ENCODE results near the gene OTOP1.
"Not testable (repeated sequence)": the region's sequence is repeated elsewhere in the genome, so short reads cannot be mapped to it uniquely, and the experiment has no call there.

Gene OTOP1, protein sequence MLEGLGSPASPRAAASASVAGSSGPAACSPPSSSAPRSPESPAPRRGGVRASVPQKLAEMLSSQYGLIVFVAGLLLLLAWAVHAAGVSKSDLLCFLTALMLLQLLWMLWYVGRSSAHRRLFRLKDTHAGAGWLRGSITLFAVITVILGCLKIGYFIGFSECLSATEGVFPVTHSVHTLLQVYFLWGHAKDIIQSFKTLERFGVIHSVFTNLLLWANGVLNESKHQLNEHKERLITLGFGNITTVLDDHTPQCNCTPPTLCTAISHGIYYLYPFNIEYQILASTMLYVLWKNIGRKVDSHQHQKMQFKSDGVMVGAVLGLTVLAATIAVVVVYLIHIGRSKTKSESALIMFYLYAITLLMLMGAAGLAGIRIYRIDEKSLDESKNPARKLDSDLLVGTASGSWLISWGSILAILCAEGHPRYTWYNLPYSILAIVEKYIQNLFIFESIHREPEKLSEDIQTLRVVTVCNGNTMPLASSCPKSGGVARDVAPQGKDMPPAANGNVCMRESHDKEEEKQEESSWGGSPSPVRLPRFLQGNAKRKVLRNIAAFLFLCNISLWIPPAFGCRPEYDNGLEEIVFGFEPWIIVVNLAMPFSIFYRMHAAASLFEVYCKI

DNA sequence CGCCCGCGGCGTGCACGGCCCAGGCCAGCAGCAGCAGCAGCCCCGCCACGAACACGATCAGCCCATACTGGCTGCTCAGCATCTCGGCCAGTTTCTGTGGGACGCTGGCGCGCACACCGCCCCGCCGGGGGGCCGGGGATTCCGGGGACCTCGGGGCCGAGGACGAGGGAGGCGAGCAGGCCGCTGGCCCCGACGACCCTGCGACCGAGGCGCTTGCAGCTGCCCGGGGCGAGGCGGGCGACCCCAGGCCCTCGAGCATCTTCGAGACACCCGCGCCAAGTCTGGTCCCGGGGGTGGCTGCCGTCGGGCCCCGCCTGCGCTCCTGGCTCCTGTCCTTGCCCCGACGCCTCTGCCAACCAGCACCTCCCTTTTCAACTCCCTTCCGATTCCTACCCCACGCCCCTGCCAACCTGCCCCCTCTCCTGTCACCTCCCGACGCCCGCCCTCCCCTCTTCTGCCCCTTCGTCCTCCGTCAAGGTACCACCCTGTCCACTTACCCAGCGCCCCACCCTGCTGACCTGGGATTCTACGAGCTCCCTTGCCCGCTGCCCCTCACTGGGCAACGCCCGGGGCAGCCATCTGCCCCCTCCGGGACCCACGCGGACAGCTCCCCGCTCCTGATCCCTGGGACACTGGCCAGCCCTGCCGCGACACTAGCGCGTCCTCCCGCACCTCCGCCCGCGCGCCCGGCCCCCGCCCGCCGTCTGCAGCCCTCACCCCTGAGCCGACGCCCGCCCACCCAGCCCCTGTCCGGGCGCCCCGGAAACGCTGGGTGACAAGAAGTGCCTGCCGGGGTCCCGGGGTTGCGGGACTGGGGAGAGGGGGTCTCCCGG lies at the start of gene OTOP1:
Gene OTOP1 (minus strand): TSS at position 324 of the 833 bp plus-strand sequence. CDS start 65 bp downstream, at position 259.
- no peak for DNase-seq

DNA sequence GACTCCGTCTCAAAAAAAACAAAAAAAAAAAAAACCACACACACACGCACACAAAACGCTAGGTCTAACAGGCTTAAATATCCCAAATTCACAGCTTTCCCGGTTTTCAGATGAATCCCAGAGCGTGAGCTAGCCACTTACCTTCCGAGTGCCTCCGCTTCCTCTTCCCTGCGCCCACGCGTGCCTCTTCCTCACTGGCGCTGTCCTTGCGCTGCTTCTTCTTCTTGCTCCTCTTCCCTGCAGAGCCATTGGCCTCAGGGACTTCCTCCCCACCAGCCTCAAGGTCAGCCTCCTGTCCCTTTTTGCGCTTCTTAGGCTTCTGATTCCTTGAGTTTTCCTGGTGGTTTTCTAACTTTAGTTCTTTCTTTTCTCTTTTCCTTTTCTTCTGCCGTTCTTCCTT lies 47.5 kb upstream of the OTOP1 start:
- no peak for DNase-seq

DNA sequence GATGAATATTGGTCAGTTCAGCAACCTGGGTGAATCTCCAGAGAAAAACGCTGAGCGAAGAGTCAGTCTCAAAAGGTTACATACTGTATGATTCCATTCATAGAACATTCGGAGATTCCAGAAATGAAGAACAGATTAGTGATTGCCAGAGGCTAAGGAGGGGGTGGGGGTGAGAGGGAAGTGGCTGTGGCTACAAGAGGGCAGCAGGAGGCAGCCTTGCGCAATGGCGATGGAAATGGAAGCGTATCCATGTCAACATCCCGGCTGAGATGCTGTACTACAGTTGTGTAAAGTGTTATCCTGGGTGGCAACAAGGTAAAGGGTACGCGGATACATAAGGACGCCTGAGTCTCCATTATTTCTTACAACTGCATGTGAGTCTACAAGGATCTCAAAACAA lies 45.2 kb upstream of the OTOP1 start:
- DNase-seq, result no peak

GRCh38 chr4:4270529-4270928 lies 43.8 kb upstream of the OTOP1 start:
- no peak for DNase-seq

- no peak for DNase-seq
Observed at GRCh38 chr4:4269856-4270255, 43.1 kb upstream of the OTOP1 start.

DNA sequence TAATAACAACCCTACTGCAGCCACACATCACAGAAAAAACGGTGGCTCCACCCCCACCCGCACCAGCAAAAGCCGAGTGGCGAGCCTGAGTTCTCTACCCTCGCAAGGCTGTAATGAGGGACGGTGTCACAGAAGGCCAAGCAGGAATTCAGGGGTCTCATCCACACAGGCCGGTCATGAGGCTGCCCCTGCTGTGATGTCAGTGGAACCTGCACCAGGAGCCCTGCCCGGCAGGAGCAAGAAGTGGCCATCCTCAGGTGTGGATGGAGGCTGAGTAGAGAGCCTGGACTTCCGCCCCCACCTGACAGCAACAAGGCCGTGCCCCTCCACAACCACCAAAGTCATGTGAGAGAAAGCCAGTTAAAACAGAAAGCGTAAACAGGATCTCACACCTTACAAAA lies 42.6 kb upstream of the OTOP1 start:
- DNase-seq, result no peak

DNA sequence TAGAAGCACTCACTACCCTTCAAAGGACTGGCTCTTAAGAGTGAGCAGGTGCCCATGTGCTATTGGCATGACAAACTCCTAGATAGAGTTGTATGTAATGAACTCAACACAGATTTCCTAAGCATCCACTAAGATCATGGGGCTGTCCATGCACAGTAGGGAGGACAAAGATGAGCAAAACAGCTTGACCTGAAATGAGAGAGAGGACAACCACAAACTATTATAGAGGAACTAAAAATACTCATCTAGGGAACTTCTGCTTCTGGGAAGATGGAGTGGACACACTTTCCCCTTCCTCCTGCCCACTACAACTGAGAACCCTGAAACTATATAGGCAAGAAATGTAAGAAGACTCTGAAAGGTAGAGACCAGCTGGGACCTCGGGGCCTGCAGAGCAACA lies 42.0 kb upstream of the OTOP1 start:
- DNase-seq, result no peak

DNA sequence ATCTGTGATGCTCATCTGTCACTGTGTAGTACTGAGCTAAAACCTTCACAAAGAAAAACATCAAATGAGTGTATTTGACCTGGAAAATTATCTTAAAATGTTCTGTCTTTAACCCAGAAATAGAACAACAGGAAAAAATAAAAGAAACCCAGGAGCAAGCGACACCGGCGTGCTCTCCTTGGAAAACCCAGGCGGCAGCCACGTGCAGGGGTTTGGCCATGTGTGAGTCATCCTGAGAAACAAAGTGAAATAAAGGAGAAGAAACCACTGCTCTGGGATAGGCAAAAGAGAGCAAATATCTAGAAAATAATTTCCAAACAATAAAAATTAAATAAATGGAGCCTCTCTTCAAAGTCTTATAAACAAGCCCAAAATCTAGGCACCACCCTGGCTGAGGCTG lies 41.3 kb upstream of the OTOP1 start:
- DNase-seq, result no peak

DNA sequence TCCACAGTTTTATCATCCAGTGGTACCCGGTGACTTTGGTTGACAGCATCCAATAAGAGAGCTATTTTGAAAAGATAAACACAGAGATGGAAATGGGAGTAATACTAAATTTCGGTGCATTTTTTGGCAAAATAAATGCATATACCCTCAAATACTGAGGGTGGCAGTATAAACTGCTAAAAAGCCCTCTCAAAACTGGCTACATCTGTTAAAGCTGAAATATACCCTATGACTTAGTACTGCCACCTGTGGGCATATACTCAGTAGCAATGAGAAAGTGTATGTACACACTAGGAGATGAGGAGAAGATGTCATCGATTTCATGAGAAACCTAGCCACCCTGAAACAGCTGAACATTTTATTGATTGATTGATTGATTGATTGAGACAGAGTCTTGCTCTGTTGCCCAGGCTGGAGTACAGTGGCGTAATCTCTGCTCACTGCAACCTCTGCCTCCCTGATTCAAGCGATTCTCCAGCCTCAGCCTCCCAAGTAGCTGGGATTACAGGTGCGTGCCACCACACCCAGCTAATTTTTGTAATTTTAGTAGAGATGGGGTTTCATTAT lies 33.5 kb upstream of the OTOP1 start:
- peak in 1 of 2 donors; percentile 31 for DNase-seq

DNA sequence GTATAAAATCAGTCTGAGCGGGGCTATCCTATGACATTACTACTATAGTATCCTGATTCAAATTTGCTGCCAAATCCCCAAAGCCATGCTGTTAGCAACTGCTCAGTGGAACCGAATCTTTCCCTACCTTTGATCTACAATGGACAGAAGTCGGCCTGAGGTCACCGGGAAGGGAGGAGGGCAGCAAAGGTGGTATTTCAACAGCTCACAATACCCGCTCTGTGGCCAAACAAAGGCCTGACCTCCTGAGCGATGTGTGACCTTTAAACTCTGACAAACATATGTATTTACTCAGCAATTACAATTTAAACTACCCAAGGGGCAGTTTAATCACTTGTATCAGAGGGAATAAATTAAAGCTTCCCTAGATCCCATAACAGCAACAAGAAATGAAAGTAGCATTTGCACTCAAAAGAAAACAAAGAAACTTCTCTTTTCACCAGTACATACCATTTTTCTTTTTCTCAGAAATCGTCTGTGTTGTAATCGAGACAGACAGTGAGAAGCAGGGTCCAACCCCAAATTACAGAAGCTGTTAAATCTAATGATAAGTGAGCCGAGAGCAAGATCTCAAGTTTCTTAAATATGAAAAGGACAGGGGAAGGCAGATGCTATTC lies 32.9 kb upstream of the OTOP1 start:
- DNase-seq, result no peak

DNA sequence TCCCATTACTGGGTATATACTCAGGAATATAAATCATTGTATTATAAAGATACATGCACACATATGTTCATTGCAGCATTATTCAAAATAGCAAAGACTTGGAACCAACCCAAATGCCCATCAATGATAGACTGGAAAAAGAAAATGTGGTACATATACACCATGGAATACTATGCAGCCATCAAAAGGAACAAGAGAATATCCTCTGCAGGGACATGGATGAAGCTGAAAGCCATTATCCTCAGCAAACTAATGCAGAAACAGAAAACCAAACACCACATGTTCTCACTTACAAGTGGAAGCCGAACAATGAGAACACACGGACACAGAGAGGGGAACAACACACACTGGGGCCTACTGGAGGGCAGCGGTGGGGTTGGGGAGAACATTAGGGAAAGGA lies 31.0 kb upstream of the OTOP1 start:
- DNase-seq, result not testable (repeated sequence)

DNA sequence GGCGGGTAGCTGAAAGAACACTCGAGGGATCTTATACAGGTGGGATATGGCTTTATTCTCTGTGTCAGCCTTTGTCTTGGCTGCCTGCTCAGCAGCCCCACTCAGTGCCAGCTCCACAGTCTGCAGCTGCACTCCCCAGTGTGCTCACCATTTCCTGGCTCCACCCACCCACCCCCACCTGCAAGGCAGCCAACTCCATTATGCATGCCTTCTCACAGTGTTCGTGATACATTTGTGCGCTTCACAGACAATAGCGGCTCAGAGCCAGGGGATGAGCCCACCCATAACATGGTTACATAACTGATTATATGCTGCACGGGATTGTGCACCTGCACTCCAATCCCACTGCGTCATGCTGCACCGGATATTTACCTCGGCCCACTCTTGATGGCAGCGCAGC lies 30.1 kb upstream of the OTOP1 start:
- DNase-seq, result no peak

DNA sequence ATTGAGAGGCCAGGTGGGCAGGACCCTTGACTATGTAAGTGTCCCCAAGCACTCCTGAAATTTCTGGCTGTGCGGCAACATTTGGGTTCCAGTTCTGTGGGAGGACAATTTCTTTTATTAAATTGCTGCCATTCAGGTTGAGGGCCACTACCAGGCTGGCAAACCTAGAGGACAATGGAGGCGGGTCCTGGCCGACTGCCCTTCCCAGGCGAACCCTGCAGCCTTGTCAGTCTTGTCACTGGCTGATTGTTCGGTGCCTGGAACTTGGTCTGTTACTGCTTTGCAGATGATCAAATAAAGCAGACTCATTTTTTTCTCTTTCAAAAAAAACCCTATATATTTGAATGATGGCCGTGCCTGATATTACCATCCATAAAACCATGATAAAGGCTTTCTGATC lies 27.9 kb upstream of the OTOP1 start:
- no peak for DNase-seq

DNA sequence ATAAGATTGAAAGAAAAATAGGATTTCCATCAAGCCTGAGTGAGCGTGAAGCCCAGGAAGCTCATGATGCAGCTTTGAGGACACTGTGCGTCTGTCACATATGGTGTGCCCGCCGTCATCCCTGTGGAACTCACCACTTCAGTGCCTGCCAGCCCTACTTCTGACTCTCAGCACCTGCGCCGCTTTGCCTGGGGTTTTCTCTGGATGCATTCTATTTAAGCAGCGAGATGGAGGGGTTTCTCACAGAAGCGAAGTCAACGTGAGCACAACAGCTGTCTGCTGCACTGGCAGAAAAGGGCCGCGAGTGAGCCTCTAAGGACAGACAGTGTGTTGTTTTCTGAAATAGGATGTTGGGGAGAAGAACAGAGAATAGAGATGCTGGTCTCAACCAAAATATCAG lies 27.5 kb upstream of the OTOP1 start:
- no peak for DNase-seq

- DNase-seq, result no peak
Observed at GRCh38 chr4:4249866-4250265, 23.1 kb upstream of the OTOP1 start.

DNA sequence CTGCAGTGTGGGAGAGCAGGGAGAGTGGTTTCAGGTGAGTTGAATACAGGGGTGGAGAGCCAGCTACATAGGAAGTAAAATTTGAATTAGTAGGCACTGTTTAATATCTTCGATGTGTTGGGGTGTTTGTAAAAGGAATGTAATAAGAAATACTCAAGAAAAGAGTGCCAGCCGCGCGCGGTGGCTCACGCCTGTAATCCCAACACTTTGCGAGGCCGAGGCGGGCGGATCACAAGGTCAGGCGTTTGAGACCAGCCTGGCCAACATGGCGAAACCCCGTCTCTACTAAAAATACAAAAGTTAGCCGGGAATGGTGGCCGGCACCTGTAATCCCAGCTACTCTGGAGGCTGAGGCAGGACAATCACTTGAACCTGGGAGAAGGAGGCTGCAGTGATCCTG lies 22.6 kb upstream of the OTOP1 start:
- not testable (repeated sequence) for DNase-seq

DNA sequence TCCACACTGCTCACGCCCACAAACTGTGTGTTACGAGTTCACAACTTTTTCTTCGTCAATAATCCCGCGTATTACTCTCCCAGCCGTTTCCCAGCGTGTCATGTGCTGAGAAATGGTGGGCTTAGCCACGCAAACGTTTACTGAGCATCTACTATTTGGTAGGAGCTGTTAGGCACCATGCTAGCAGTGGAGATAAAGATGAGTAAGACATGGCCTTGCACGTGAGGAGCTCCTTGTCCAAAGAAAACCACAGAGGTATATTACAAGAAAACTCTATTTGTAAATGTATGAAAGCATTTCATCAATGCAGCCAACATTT lies 22.1 kb upstream of the OTOP1 start:
- DNase-seq, result no peak

DNA sequence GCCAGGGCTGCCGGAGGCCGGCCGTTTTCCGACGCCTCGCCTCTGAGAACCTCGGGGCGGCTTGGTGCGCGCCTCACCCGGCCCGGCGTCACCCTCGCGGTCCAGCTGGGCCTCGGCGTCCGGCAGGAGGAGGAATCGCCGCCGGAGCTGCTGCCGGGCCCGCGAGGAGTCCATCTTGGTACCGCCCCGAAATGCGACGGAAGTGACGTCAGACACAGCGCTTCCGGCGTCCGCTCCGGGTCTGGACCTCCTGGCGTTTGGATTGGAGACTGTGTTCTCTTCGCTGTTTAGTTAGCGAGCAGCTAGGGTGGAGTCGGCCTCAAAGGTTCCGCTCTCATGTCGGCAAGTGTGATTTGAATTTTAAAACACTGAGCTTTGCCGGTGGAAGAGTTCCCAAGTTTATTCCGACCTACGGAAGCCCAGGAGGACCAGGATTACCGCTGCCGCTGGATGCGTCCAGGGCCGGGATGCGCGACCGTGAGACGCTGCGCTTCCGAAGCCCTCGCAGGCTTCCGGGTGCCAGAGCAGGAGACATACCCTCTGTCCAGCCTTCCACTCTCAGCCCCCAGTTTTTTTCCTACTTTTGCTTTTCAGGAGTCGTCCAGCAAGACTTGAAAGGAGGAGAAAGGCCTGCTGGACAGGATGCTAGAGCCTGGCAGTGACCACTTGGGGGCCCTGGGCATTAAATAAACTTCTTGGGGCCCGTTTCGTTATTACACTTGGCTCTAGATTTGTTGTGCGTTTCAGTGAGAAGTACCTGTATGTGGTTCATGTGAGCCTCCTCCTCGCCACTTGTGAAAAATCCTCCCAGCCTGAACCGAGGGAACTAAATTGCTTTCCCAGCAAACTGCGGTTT lies 21.5 kb upstream of the OTOP1 start, which contains the start of gene TMEM128:
Gene TMEM128 (minus strand): TSS at position 195 of the 856 bp plus-strand sequence. CDS start 21 bp downstream, at position 174.
- peak; percentile 85 to 89 for DNase-seq

DNA sequence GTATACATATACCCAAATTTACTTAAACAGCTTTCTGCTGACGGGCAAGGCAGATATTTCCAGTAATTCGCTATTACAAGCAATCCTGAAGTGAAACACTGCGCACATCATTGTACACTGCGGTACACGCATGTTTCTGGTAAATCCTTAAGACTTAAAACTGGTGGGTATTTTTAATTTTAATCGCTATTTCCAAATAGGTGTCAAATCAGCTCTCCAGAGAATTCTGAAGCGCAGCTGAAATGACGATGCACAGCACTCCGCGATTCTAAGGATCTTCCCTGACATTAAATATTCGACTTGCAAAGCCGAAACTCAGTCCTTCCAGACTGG lies 20.9 kb upstream of the OTOP1 start:
- no peak for DNase-seq

DNA sequence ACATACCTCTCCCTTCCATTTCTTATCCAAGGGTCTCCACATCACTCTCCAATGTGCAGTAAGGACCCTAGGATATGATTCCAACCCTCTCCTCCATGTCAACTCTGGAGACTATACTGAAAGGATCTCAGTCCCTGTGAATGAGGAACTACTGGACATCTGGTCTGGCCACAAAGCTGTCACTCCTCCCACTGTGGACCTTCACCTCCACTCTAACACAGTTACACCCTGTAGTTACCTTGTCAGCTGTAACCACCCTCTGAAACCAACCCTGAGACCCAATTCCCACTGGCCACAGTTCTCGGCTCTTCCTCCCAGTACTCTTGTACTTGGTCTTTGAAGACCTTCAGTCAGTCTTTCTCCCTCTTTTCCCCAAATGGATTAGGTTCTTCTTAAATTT lies 18.4 kb upstream of the OTOP1 start:
- no peak for DNase-seq

GRCh38 chr4:4239551-4239950 lies 12.8 kb upstream of the OTOP1 start:
- DNase-seq, result not testable (repeated sequence)

- DNase-seq, result no peak
Observed at GRCh38 chr4:4233610-4234009, 6.9 kb upstream of the OTOP1 start.

Data from bone marrow (tissue), 2 donors.